OCI-LY7 (cell line): Measurements from ENCODE around the gene SLC25A20. TPM values are rescaled to one million over a fixed set of nuclear protein-coding genes. Genes with fewer than 3 reads are reported as not detected.
A peak's percentile ranks its signal among the peaks of the same experiment; 100 is the strongest.

Source experiments
- BruUV-seq: library from RNA; stranded (reverse); fragments of 400-500 nt; replicated peaks from 2 replicates; lab custom pipeline; 2021; lab: Mats Ljungman, UMichigan
- CTCF ChIA-PET: fragments of 300-600 bp; sonication (Branson Sonifier 250); formaldehyde crosslinking; loops from one replicate; lab custom pipeline; 2022; ENCODE audit warnings: antibody characterized with exemption; ENCODE audit not compliant: unreplicated experiment; lab: Charles Lee
- POLR2A ChIA-PET: fragments of 300-600 bp; sonication (Branson Sonifier 250); formaldehyde crosslinking; loops from one replicate; lab custom pipeline; 2022; ENCODE audit warnings: antibody characterized with exemption; lab: Charles Lee
- DNase-seq: peaks from one replicate; pipeline ENCODE4 v3.0.0-alpha.2; 2015; ENCODE audit warnings: low spot score
- H2AFZ ChIP-seq: fragments of 200-600 bp; sonication (generic), shearing (Covaris generic); 2 replicates; pipeline ENCODE4 v1.6.1; 2014; ENCODE audit warnings: mild to moderate bottlenecking, antibody characterized with exemption, low read length, moderate library complexity
- H3K27ac ChIP-seq: fragments of 200-600 bp; sonication (generic); 2 replicates; pipeline ENCODE4 v1.5.1; 2014; ENCODE audit warnings: mixed run types, low read depth, mild to moderate bottlenecking, moderate library complexity, low read length, inconsistent platforms; ENCODE audit not compliant: poor library complexity, severe bottlenecking
- H3K36me3 ChIP-seq: fragments of 200-600 bp; sonication (generic); 2 replicates; pipeline ENCODE4 v1.6.1; 2014; ENCODE audit warnings: mild to moderate bottlenecking, antibody characterized with exemption, low read length, moderate library complexity, mixed read lengths; ENCODE audit not compliant: insufficient read depth
- H3K4me1 ChIP-seq: fragments of 200-600 bp; sonication (generic); 2 replicates; pipeline ENCODE4 v1.5.1; 2014; ENCODE audit warnings: mild to moderate bottlenecking, low read length; ENCODE audit not compliant: insufficient read depth, poor library complexity, severe bottlenecking
- H3K4me2 ChIP-seq: fragments of 200-600 bp; sonication (generic); 2 replicates; pipeline ENCODE4 v1.6.1; 2014; ENCODE audit warnings: mild to moderate bottlenecking, low read length
- H3K4me3 ChIP-seq: fragments of 200-600 bp; sonication (generic); 2 replicates; pipeline ENCODE4 v1.5.1; 2014; ENCODE audit warnings: mild to moderate bottlenecking, low read depth, low read length; ENCODE audit not compliant: poor library complexity, severe bottlenecking
- H3K79me2 ChIP-seq: fragments of 200-600 bp; sonication (generic); 2 replicates; pipeline ENCODE4 v1.6.1; 2016; ENCODE audit warnings: low read depth, mild to moderate bottlenecking, low read length, moderate library complexity, mixed read lengths; ENCODE audit not compliant: insufficient read depth
- H3K9me2 ChIP-seq: fragments of 200-600 bp; sonication (generic); 2 replicates; pipeline ENCODE4 v1.6.1; 2016; ENCODE audit warnings: mild to moderate bottlenecking, low read length, mixed read lengths; ENCODE audit not compliant: insufficient read depth
- H3K9me3 ChIP-seq: fragments of 200-600 bp; sonication (generic); 2 replicates; pipeline ENCODE4 v1.6.1; 2014; ENCODE audit warnings: mild to moderate bottlenecking, mixed run types, low read length, mixed read lengths
- H4K20me1 ChIP-seq: fragments of 200-600 bp; sonication (generic); 2 replicates; pipeline ENCODE4 v1.6.1; 2014; ENCODE audit warnings: mild to moderate bottlenecking, antibody characterized with exemption, low read length, moderate library complexity, mixed read lengths; ENCODE audit not compliant: insufficient read depth
- CTCF ChIP-seq: fragments of 200-600 bp; sonication (generic); conservative IDR thresholded peaks from 2 replicates; pipeline ENCODE4 v1.5.1; 2014; ENCODE audit warnings: mild to moderate bottlenecking, antibody characterized with exemption, low read length, moderate library complexity, mixed read lengths
- EZH2phosphoT487 ChIP-seq: fragments of 200-600 bp; sonication (generic); IDR thresholded peaks from 2 replicates; pipeline ENCODE4 v1.6.1; 2018; ENCODE audit warnings: low read depth, borderline replicate concordance, mild to moderate bottlenecking, mixed run types, antibody characterized with exemption, low read length, moderate library complexity, mixed read lengths
- intact Hi-C: fragments of 100-400 bp; cut with micrococcal nuclease; formaldehyde crosslinking; loops from one replicate; pipeline ENCODE4 v1.10.0; 2022; ENCODE audit not compliant: unreplicated experiment
- total RNA-seq, 2 experiments: library from RNA; depleted of rRNA in 1 of 2; stranded (reverse); fragments of >200 nt in 1 of 2; shearing (Covaris generic) in 1 of 2; gene quantifications; 2 replicates each; pipeline ENCODE4 v1.2.3, GENCODE V29; 2014 to 2022

Gene SLC25A20
- total RNA-seq, 2 experiments from 2014 or later: 19.1 to 20.9 TPM

- peaks cover 27% of the 10 kb centered on the region for H3K4me1 ChIP-seq
- peak overlapping the region; percentile 85 for H3K4me3 ChIP-seq
Measured at GRCh38 chr3:48897460-48898376, 964 bp downstream of the SLC25A20 start.

GRCh38 chr3:48896936-48897335, 1.7 kb downstream of the SLC25A20 start:
- no peak for TF ChIP-seq EZH2phosphoT487
- TF ChIP-seq CTCF: no peak
- Histone ChIP-seq H3K79me2 (no peaks in the 10 kb centered on the region; the same call in 1 of the 2 replicates), H3K4me3 (no peak overlapping the region), H3K9me3 (no peaks in the 10 kb centered on the region), H2AFZ (no peak overlapping the region), H3K27ac (no peak overlapping the region), H3K4me2 (peak overlapping the region; percentile 48), H3K36me3 (no peaks in the 10 kb centered on the region), H4K20me1 (no peaks in the 10 kb centered on the region), H3K4me1 (peaks cover 21% of the 10 kb centered on the region), H3K9me2 (no peaks in the 10 kb centered on the region)
- ChIA-PET CTCF (interaction anchor here (0.8 kb wide), 1 partner anchor 23 kb away, joined by 3 read pairs; no protein-coding TSS in a partner anchor), POLR2A (interaction anchor here (0.6 to 2.3 kb wide), 6 partner anchors 12 to 51 kb away, joined by 3 to 7 read pairs (median 4); no protein-coding TSS in a partner anchor)
- BruUV-seq: no TSS peak
- intact Hi-C loops: no loop called here
- DNase-seq: no peak

More at GRCh38 chr3:48897460-48898376, 964 bp downstream of the SLC25A20 start:
- Histone ChIP-seq H3K9me2 (no peaks in the 10 kb centered on the region), H3K27ac (peak overlapping the region; percentile 7), H3K36me3 (no peaks in the 10 kb centered on the region), H3K79me2 (no peaks in the 10 kb centered on the region; the same call in 1 of the 2 replicates), H2AFZ (peak overlapping the region; percentile 89), H3K4me2 (peak overlapping the region; percentile 87), H4K20me1 (no peaks in the 10 kb centered on the region), H3K9me3 (no peaks in the 10 kb centered on the region)
- peak; percentile 21 for DNase-seq
- no TSS peak for BruUV-seq
- TF ChIP-seq CTCF (peak; percentile 34; the same call in 1 of the 2 replicates), EZH2phosphoT487 (no peak)
- intact Hi-C loops: loop anchor here (1.0 kb wide), 1 partner anchor 21 kb away; the partner anchor contains the start of gene ARIH2
- ChIA-PET CTCF (interaction anchor here (0.8 to 1.0 kb wide), 2 partner anchors 16 to 22 kb away, joined by 3 read pairs; no protein-coding TSS in a partner anchor), POLR2A (interaction anchor here (0.5 to 2.3 kb wide), 9 partner anchors 11 to 52 kb away, joined by 3 to 10 read pairs (median 5); no protein-coding TSS in a partner anchor)
